Measurements from ENCODE around the gene TNC.

- TF ChIP-seq CTCF (IDR thresholded peaks at IDR 0.05) (no peak), POLR2A (IDR thresholded peaks at IDR 0.05) (no peak)
Measured at GRCh38 chr9:115002371-115003120, 115.4 kb downstream of the TNC start.
